Heart left ventricle (tissue), 13 donors: ENCODE data around the gene ITPK1.

Experiments used
- POLR2A ChIP-seq, 2 donors: fragments of 450-650 bp; IDR thresholded peaks; one replicate each; pipeline ENCODE4 v1.6.1; 2017; ENCODE audit warnings: antibody characterized with exemption in 2 of 2, mild to moderate bottlenecking in 2 of 2, moderate library complexity in 2 of 2
- TF ChIP-seq, protein P1 (sequence below), 12 donors: fragments of 200-600 bp; sonication (generic) in 4 of 12; IDR thresholded peaks; one replicate each; pipeline versions ENCODE4 v1.5.0 to v1.8.0; 2018 to 2022; ENCODE audit warnings: antibody characterized with exemption in 12 of 12, mild to moderate bottlenecking in 5 of 12
- donor health status: ischemic (EF 13 %, LVEDD 7.1; RV severe dilation, severe dysfunction).
- donor health status: DM: no; HTN: yes; CAD: no.
- donor health status: DM: no; HTN: no; CAD: no.
- donor health status: ischemic (EF 25% LVEDD 6.9; RV normal size, moderate dysfunction).
- donor health status: ischemic (EF 25% LVEDD 5.7; RV mildly dilated, moderate dysfunction).
- donor health status: ischemic (EF 35%, LVEDD 5.7; RV mildly dilated, moderate dysfunction).
- donor health status: nonischemic (EF 11% LVEDD 7.7; RV severe dilation, severe dysfunction).
- donor health status: DM: yes; HTN: yes; CAD: no.
- donor health status: PGD.
- donor health status: ischemic (EF 29% LVEDD 5.4; RV normal size, mild dysfunction).
- donor health status: nonischemic (EF 23%, LVEDD 6.1; RV moderate dilation, normal function).

DNA sequence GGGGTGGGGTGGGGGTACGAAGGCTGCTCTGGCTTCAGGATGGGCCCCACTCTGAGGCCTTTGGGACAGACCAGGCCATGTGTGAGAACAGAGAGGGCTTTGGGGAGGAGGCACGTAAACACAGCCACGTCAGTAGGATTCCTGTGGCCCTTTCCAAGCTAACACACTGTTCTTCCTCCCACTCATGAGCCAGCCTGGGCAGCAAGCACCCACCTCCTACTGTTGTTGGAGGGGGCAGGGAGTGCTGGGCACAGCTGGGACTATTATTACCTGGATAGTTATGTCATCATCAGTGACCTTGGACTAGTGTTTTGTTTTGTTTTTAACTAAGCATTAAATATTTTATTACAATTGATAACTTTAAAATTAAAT lies 187.5 kb downstream of the ITPK1 start:
- TF ChIP-seq, protein P1, sequence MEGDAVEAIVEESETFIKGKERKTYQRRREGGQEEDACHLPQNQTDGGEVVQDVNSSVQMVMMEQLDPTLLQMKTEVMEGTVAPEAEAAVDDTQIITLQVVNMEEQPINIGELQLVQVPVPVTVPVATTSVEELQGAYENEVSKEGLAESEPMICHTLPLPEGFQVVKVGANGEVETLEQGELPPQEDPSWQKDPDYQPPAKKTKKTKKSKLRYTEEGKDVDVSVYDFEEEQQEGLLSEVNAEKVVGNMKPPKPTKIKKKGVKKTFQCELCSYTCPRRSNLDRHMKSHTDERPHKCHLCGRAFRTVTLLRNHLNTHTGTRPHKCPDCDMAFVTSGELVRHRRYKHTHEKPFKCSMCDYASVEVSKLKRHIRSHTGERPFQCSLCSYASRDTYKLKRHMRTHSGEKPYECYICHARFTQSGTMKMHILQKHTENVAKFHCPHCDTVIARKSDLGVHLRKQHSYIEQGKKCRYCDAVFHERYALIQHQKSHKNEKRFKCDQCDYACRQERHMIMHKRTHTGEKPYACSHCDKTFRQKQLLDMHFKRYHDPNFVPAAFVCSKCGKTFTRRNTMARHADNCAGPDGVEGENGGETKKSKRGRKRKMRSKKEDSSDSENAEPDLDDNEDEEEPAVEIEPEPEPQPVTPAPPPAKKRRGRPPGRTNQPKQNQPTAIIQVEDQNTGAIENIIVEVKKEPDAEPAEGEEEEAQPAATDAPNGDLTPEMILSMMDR (IDR thresholded peaks at IDR 0.05): no peak
- no peak for TF ChIP-seq POLR2A (IDR thresholded peaks at IDR 0.05)
